NB4 (cell line): ENCODE results near the gene SESN2.

Experiments used
- MYC ChIP-seq: IDR thresholded peaks from 2 replicates; pipeline ENCODE4 v1.6.1; 2011; ENCODE audit warnings: low read depth, low read length
- POLR2A ChIP-seq: IDR thresholded peaks from 2 replicates; pipeline ENCODE4 v1.6.1; 2011; ENCODE audit warnings: mild to moderate bottlenecking; ENCODE audit not compliant: insufficient read length; ENCODE audit errors: extremely low read depth
- TF ChIP-seq, protein P1 (sequence below): IDR thresholded peaks from one replicate; pipeline ENCODE4 v1.5.1; 2012; ENCODE audit warnings: low read depth, low read length
- TF ChIP-seq, protein P2 (sequence below): IDR thresholded peaks from 2 replicates; pipeline ENCODE4 v1.6.1; 2011; ENCODE audit warnings: low read depth, low read length

DNA sequence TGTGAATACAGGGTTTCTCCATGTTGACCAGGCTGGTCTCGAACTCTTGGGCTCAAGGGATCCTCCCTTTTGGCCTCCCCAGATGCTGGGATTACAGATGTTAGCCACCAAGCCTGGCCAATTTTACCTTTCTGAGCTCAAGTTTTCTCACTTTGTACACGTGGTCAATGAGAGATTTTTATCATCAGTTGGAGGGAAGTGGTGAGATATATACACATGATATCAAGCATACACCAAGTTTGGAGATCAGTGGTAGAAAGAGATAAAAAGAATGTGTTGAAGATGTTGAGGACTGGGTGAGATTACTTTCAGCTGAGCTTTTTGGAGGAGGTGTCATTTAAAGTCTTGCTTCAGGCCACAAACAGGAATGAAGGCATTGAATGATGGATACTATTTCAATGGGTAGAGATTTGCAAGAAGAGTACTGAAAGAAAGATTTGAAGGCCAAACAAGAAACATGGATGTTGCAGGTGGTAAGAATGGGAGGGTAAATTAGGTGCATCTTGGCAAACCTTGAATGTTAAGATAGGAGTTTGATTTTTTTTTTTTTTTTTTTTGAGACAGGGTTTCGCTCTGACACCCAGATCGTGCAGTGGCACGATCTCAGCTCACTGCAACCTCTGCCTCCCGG, 3.0 kb upstream of the SESN2 start:
- TF ChIP-seq, protein P1, sequence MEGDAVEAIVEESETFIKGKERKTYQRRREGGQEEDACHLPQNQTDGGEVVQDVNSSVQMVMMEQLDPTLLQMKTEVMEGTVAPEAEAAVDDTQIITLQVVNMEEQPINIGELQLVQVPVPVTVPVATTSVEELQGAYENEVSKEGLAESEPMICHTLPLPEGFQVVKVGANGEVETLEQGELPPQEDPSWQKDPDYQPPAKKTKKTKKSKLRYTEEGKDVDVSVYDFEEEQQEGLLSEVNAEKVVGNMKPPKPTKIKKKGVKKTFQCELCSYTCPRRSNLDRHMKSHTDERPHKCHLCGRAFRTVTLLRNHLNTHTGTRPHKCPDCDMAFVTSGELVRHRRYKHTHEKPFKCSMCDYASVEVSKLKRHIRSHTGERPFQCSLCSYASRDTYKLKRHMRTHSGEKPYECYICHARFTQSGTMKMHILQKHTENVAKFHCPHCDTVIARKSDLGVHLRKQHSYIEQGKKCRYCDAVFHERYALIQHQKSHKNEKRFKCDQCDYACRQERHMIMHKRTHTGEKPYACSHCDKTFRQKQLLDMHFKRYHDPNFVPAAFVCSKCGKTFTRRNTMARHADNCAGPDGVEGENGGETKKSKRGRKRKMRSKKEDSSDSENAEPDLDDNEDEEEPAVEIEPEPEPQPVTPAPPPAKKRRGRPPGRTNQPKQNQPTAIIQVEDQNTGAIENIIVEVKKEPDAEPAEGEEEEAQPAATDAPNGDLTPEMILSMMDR: no peak
- TF ChIP-seq, protein P2, sequence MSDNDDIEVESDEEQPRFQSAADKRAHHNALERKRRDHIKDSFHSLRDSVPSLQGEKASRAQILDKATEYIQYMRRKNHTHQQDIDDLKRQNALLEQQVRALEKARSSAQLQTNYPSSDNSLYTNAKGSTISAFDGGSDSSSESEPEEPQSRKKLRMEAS: peak; percentile 60
- no peak for TF ChIP-seq POLR2A
- TF ChIP-seq MYC: no peak
